HK-2 (cell line): ENCODE results near the gene ID2.

Source experiments
- DNase-seq: peaks from one replicate; pipeline ENCODE4 v3.0.0-alpha.2; 2018; ENCODE audit not compliant: unreplicated experiment

The ID2 gene

DNA sequence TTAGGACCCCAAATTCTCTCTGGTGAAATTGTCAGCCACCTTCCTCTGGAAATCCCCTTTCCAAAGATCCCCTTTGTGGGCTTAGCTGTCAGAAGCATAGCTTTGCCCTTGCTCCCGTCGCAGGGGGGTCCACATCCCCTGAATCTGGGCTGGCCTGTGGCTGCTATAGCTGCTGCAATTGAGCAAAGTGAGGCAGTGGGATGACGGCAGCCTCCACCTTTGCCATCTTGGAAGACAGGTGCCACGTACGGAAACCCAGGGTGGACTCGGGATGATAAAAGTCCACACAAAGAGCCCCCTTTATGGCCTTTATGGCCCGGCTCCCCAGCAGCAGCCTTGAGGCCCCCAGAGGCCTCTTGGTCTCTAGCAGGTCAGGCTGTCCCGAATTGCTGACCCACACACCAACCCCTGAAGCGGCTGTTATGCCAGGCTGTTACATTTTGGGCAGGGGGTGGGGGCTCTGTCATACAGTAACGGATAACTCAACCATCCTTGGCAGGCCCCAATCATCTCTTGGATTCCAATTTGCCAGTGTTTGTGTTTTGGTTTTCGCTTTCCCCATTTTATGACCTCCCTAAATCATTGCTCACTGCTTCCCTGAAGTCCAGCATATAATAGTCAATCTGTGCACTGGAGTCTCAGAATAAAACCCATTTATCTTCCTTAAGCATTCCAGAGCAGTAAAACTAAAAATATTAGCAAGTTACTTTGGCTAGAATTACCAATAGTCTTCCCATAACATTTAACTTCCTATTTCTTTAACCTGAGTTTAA is 33.2 kb upstream of the ID2 start:
- DNase-seq: no peak

DNA sequence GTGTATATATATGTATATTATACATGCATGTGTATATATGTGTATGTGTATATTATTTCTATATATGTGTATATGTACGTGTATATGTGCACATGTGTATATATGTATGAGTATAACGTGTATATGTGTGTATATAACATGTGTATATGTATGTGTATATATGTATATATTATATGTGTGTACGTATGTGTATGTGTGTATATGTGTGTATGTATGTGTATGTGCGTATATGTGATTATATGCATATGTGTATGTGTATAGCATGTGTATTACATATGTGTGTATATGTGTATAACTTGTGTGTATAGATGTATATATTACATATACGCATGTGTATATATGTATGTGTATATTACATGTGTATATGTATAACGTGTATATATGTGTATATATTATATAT is 32.1 kb upstream of the ID2 start:
- no peak for DNase-seq

DNA sequence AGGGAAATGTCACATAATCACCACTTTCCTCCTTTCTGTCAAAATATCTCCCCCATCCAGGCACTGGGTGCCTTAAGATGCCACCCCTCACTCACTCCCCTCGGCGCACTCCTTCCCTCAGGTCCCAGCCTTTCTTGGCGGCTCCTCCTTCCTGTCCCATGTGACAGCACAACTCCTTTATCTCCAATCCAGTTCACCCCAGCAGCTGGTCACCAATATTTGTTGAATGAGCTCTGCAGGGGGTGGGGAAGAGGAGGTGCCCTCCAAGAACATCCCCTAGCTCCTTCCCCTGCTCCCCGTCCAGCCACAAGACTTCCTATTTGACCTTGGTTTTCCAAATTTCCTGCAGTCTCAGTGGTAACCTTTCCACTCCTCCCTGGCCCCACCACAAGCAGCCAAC is 31.6 kb upstream of the ID2 start:
- no peak for DNase-seq

DNA sequence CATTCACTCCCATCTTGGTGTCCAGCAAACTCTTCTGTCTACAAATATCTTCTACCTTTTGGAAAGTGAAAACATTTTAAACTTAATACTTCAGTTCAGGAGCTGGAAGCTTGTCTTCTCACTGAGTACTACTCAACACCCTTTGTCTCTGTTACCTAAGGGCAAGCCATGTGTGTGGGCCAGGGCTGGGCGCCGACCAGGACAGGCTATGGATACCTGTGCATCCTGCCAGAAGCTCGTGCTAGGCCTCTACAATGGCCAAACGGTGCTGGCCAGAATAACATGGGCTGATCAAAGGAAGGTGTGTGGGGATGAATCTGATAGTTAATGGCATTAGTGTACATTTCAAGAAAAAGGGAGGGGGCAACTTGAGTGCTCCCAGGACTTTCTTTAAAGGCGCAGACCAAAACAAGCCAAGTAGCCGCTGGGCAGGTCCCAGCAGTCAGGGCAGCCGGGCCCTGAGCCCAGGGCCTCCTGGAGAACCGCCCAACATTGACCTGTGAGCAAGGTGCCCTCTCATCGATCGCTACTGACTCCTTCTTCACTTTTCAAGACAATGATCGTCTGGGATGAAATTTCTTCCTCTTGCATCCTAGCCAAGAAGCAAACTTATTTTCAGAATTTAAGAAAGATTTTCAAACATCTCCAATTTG is 29.0 kb upstream of the ID2 start:
- no peak for DNase-seq

DNA sequence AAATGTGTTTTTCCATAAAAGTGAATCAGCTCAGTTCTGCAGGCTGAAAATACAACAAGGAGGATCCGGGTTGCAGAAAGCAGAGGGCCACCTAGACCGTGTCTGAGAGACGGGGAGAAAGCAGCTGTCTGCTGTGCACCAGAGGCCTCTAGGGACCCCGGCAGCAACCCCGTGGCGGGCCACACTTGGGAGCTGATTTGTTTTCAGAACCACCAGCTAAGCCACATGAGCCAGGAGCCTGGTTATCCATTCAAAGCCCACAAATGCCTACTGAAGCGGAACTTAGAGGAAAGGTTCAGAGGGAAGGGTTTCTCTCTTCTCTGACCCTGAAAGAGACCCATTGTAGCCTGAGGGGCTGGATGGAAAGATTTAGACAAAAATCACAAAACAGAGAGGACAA is 28.4 kb upstream of the ID2 start:
- no peak for DNase-seq

DNA sequence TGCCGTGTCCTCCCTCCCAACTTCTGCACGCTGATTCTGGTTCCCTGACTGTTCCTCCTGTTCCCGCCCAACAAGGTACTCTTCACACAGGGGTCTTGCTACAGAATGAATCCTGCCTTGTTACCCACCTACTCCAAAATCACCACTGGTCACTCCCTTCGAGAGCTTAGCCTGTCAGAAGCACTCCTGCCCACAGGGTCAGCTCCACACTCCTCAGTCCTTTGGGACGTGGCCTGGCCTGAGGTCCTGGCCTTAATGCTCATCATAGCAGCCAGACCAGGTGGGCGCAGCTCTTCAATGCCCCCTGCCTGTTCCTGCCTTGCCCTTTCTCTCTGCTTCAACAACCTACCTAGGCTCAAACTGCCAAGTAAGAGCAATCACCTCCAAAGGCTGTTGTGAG is 27.8 kb upstream of the ID2 start:
- no peak for DNase-seq

DNA sequence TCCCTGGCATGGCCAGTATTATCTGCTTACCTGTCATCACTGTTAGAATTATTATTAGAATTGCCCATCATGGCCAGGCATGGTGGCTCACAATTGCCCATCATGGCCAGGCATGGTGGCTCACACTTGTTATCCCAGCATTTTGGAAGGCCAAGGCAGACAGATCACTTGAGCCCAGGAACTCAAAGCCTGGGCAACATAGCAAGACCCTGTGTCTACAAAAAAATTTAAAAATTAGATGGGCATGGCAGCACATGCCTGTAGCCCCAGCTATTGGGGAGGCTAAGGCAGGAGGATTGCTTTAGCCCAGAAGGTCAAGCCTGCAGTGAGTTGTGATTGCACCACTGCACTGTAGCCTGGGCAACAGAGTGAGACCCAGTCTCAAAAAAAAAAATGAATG is 27.4 kb upstream of the ID2 start:
- DNase-seq: no peak

DNA sequence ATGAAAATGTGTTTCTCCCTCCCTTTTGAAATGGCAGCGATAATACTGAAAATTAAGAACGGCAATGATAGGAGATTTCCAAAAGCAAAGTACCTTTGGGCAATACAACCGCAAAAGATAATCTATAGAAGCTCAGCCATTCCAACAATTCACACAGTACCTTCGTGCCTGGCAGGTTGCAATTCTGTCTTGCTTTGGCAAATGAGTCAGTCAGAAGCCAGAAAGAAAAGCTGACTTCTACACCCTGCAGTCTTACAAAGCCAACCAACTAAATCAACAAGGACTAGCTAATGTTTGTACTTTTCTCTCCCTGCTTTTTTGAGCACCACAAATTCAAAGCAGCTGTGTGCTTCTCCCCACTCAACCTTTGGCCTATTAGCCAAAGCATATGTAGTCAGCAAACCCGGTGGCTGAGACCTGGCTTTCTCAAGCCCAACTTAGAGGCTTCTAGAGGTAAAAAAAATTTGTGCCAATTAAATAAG is 25.7 kb upstream of the ID2 start:
- no peak for DNase-seq

DNA sequence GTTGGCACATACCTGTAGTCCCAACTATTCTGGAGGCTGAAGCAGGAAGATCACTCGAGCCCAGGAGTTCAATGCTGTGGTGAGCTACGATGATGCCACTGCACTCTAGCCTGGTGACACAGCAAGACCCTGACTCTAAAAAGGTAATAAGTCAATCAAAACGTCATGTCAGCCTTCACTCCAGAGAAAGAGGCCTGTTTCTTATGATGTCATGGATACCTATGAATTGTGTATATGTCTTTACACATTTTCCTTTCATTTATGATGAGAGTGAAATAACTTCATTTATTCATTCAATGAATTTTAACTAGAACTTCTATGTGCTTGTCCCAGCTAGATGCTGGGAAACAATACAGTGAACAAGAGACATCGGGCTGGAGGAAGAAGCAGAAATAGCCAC is 25.0 kb upstream of the ID2 start:
- DNase-seq: no peak

DNA sequence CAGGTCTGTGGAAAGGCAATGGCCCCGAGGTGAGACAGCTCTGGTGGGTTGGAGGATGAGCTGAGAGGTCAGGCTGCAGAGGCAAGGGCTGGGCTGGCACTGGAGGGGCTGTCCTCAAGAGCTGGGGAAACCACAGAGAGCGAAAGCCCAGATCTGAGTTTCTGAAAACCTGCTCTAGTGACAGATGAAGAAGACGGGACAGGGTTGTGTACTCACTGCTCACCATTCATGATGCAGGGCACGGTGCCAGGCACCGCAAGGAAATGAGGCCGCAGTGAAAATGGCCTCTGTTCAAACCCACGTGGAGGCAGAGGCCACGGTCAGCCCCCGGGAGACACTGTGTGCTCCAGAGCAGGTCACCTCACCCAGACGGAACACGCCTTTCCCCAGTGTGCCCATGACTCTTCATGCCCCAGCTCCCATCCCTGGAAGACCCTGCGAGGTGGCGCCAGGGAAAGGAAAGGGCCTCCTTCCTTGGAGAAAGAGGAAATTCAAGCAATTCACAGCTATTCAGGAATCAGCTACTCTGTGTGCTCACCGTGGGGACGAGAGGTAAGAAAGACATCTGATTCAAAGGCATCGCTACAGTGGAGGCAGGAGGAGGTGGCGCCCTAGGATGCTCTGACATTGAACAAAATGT is 24.3 kb upstream of the ID2 start:
- no peak for DNase-seq

DNA sequence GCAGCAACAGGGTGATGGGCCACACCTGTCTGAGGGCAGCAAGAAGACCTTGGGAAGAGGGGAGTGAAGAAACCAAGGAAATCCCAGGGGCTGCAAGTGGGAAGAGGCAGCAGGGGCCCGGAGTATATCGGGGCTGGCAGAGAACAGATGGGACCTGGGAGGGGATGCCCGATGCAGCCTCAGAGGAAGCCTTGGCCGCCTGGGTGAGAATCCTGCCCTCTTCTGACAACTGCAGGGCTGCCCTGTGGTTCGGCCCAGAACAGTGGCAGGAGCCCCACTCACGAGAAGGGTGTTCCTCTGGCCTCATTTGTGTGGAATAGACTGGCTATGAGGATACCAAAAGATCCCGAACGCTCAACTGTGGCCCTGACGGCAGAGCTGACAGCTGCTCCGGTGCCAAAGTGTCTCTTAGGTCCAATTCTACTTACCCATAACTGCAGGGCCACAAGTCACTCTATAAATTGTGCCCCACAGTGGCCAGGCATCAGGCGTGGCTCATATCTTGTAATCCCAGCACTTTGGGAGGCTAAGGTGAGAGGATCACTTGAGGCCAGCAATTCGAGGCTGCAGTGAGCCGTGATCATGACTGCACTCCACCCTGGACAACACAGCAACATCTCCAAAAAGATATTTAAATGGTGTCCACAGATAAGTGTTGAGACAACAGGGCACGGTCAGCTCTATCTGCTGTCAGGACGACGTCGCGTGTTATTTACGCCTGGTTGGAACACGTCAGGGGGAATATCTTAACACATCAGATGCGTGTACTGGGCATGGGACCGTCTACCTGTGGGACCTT is 23.6 kb upstream of the ID2 start:
- no peak for DNase-seq

DNA sequence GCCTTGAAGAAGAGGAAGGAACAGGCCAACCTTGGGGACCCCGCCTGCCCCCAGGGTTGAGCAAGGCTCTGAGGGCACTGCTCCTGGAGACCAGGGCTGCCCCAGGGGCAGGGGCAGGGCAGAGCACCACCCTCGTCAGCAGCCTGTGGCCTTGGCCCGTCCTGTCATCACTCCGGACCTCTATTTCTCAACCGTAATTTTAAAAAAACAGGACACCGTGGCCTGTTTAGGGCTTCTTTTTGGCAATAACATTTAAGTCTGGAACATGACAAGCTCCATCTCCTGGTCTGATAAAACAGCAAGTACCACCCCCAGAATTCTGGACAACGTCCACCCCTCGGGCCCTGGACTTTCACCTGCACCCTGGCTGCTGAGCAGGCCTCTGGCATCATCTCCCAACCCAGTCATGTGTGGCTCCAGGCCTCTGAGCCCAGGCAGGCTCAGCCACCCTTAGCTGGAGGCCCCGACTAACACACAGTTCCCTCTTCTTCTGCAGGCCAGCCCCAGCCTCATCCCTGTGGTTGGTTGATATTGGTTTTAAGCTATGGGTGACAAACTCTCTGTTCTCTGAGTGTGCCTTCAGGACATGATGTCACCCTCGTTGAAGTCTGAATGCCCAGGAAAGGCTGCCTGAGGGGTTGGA is 22.6 kb upstream of the ID2 start:
- no peak for DNase-seq

DNA sequence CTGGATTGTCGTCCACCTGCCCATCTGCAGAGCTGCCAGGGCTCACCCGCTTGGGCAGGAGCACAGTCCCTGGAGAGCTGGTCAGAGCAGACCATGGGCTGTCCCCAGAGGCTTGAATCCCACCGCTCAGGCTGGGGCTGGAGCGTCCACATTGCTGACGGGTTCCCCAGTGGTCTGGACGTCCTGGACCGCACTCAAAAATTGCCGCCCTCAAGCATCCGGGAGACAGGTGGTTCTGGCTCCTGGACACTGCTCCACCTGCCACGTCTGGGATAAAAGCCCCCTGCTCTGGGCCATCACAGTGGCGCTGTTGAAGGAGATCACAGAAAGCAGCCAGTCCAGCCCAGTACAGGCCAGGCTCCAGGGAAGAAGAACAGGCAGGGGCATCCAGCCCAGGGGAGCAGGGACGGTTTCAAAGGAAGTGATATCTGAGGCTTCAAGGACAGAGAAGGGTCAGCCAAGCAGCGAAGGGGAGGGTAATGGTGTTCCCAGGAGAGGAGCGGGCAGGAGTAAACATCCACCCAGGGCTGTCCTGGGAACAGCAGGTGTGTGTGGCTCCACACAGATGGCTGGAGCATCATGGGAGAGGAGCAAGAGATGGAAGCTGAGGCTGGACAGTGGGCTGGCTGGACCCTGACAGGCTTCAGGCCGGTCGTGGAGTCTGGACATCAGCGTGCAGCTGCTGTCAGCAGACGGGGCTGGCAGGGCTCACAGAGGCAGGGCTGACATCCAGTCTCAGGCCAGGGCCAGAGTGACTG is 21.9 kb upstream of the ID2 start:
- no peak for DNase-seq

DNA sequence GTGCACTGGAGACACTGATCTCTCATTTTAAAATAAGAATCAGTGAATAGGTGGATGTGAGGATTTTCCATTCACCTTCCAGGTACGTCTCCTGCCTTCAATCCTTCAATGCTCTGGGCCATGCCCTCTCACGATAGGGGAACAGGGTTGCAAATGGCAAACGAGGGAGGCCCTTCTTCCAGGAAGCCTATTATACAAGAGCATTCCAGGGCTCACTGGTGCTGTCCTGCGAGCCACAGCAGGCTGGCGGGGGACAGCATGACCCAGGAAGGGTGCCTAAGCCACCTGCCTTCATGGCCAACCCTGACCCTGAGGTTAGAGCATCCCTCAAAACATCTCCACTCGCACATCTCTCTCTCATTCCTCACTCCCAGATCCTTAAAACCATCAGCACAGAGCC is 20.6 kb upstream of the ID2 start:
- DNase-seq: no peak

DNA sequence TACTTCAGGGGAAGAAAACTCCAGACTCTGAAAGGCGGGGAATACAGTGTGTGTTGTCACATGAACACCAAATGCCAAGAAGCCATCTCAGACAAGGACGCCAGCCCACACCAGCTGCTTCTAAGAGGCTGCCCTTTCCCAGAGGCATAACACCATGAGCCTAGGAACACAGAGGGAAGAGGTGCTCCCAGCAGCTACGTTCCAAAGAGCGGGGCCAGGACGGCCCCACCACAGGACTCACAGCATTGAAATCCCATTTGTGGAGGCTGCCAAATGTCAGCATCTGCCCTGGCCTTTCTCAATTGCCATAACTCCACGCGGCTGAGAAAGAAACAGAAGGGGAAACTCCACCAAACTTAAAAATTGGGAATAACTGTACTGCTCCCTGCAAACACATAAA is 20.1 kb upstream of the ID2 start:
- DNase-seq: no peak

DNA sequence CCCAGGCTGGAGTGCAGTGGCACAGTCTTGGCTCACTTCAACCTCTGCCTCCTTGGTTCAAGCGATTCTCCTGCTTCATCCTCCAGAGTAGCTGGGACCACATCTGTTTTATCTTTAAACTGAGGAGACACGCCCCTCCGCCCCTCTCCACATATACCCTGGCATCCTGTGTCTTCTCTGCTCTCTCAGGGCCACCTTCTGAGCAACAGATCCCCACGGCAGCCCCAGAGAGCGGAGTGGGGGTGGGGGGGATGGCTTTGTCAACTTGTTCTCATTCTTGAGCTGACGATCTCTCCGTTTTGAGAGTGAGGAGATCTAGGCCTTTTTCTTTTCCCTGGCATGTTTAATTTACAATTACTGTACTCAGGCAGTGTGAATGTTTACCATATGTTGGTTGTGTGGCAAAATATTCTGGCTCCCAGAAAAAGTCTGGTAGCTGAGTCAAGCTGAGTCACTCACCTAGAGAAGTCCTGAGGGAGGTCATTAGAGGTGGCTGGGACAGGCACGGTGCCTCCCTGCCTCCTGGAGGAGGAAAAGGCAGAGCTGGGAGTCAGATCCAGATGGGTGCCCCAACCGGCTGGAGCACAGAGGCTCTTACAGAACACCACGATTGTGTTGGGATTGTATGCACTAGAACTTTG is 19.5 kb upstream of the ID2 start:
- DNase-seq: peak; percentile 62

DNA sequence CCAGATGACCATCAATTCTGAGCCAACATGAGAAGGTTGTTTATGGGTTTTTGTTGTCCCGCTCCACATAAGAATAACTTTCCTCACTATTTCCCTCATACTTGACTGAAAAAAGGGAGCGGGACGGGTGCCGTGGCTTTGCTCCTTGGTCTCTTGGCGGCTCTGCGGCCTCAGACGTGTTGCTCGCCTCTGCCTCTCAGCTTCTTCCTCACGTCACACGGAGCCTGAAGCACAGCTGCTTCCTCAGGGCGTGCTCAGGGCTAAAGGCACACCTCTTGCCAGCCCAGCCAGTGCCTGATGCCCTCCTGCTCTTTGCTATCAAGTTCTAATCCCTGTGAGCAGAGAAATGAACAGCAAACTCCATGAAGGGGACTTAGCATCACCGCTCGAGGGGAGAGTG is 17.9 kb upstream of the ID2 start:
- DNase-seq: no peak

DNA sequence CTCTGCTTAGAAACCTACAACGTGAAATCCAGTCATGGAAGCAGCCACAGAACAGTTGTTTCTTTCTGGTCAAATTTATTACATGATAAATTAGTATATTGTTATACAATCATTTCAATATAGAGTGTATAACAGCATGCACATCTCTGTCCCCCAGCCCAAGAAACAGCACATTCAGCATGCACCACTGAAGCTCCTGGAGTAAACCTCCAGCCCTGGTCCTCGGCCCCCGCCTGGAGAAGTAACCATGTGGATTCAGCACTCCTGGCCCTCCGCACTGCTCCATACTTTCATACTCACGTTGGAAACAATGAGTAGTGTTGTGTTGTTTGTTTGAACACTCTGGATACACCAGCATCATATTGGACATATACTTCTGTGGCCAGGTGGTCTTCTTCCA is 15.3 kb upstream of the ID2 start:
- DNase-seq: no peak

DNA sequence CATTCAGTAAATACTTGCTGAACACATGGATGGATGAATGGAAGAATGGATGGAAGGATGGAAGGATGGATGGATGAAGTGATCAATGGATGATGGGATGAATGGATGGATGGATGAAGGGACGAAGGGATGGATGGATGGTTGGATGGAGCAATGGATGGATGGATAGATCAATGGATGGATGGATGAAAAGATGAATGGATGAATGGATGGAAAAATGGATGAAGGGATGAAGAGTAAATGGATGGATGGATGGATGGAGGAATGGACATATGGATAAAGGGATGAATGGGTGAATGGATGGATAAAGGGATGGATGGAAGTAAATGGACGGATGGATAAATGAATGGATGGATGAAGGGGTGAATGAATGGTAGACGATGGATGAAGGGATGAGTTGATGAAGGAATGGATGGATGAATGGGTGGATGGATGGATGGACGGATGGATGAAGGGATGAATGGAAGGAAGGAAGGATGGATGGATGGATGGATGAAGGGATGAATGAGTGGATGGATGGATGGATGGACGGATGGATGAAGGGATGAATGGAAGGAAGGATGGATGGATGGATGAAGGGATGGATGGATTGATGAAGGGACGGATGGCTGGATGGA is 13.9 kb upstream of the ID2 start:
- no peak for DNase-seq

DNA sequence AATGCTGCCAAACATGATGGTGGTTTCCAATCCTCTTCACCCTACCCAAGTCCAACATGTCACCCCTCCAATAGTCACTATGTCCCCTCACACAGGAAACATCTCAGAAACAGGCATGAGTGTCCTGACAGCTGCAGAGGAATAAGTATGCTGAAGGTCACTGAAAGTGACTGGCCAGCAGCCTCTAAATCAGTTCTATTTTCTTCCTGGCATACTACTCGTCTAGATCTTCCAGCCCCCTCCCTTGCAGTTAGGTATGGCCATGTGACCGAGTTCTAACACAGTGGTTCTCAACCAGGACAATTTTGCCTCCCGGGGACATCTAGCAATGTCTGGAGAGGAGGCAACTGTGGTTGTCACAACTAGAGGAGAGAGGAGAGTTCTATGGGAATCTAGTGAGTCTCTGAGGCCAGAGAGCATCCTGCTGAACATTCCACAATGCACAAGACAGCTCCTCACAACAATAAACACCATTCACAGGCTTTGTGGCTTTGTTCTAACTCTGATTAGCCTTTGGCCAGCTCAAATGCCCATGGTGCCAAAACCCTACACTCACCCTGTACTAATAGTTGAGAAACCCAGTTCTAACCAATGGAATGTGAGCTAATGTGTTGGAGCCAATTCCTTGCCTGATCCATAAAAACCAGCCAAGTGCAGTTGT is 12.6 kb upstream of the ID2 start:
- DNase-seq: no peak
